GM19455 (cell line): ENCODE measurements around the gene BEND6.
A peak's percentile ranks its signal among the peaks of the same experiment; 100 is the strongest.

Source experiments
- ATAC-seq: cut with Tn5 transposase; IDR thresholded peaks from one replicate; pipeline ENCODE4 v1.9.1; 2021; ENCODE audit not compliant: unreplicated experiment

The BEND6 gene, protein sequence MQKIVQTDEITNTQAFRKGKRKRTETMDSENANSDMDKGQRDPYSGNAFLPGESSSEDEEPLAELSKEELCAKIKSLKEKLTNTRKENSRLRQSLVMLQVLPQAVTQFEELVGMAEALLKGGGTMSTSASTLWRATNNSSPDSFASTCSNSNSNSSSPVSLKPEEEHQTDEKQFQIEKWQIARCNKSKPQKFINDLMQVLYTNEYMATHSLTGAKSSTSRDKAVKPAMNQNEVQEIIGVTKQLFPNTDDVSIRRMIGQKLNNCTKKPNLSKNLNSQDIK

DNA sequence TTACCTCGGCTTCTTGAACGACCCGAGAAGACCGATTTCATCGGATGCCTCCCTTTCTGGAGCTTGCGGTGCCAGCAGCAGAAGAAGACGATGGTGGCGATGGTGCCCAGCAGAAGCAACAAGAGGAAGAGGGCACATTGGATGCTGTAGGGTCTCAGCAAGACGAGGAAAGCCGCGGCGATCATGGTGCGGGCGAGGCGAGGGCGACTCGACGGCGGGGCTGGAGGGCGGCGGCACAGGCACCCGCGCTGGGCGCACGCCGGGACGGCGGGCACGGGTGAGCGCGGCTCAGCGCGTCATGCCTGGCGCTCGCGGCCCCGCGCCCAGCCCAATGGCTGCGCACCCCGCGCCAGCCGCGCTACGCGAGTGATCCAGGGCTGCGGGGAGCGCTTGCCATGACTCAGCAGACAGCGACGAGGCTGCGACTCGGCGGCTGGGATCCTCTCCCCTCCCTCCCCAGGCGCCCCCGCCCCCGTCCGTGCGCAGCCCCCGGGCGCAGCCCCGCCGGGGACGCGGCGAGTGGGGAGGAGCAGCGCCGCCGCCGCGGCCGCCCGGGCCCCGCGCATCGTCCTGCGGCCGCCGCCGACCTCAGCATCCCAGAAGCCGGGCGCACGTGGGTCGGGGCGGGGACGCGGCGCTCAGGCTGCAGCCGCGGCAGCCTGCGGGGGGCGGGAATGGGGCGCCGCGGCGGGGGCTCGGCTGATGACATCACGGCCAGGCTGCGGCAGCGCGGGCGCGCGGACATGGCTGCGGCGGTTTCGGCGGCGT lies at the start of gene BEND6:
BEND6 (plus strand) TSS at position 705 of the 768 bp plus-strand sequence. CDS start 26,704 bp downstream, outside the sequence.
- ATAC-seq, result peak; percentile 54

DNA sequence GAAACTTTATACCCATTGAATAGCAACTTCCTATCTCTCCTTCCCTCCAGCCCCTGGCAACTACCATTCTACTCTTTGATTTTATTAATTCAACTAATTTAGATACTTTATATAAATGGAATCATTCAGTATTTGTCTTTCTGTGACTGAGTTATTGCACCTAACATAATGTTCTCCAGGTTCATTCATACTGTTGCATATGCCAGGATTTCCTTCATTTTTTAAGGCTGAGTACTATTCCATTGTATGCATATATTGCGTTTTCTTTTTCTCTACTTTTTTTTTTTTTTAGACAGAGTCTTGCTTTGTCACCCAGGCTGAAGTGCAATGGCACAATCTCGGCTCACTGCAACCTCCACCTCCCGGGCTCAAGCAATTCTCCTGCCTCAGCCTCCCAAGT lies 49.5 kb upstream of the BEND6 start:
- no peak for ATAC-seq

DNA sequence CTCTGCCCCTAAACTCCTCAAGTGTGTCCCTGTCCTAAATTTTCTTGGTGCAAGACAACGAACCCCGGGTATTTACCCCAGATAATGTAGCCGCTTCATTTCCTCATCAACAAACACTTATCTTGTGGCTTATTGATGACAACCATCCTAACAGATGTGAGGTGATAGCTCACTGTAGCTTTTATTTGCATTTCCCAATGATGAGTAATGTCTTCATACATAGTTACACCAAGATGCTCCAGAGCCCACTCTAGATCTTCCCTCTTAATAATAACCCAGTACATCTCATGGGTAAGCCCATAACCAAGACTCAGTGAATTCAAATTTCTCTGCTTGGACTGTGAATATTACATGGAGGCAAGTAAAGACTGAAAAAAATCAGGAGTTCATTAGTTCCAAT lies 48.2 kb upstream of the BEND6 start:
- ATAC-seq, result no peak

DNA sequence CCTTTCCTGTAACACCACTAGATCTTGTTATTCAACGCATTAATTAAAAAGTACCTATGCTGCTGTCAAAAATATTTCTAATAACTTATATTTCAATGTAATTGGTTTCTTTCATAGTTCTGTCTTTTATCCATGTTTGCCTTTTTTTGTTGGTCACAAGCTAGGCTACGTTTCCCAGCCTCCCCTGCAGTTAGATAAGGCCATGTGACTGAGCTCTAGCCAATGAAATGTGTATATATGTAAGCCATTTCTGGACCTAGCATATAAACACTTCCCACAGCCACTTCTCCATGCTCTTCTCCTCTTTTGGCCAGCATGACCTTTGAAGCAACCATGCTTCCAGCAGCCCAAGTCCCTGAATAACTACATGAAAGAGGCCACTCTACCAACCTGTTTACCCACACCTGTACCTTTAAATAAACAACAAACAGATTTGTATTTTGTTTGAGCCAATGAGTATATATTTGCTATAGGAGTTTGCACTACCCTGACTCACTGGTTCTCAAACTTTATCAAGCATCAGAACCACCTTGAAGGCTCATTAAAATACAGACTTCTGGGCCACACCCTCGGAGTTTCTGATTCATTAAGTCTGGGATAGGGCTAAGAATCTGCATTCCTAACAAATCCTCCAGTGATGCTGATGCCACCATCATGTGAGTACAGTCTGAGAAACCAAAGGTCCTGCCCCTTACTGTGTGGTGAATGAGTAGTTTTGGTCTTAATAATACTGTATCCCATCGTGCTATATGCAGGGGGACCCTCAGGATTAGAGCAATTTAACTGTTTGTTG lies 45.6 kb upstream of the BEND6 start:
- ATAC-seq, result no peak

DNA sequence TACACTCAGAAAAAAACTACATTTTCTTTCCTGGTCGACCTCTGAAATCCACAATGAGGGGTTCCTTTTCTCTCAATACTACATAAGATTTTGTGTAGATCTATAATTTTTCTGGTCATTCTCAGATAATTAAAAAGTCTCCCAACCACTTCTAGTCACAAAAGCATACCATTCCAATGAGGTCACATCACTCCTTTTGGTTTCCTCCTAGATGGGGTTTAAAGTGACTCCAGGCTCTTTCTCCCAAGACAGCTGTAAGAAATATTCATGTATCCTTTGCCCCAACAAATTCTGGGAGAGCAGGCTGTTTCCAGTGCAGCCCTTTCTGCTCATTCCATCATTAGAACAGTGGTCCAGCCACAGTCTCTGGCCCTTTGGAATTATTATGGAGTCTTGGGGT lies 43.1 kb upstream of the BEND6 start:
- ATAC-seq, result no peak

DNA sequence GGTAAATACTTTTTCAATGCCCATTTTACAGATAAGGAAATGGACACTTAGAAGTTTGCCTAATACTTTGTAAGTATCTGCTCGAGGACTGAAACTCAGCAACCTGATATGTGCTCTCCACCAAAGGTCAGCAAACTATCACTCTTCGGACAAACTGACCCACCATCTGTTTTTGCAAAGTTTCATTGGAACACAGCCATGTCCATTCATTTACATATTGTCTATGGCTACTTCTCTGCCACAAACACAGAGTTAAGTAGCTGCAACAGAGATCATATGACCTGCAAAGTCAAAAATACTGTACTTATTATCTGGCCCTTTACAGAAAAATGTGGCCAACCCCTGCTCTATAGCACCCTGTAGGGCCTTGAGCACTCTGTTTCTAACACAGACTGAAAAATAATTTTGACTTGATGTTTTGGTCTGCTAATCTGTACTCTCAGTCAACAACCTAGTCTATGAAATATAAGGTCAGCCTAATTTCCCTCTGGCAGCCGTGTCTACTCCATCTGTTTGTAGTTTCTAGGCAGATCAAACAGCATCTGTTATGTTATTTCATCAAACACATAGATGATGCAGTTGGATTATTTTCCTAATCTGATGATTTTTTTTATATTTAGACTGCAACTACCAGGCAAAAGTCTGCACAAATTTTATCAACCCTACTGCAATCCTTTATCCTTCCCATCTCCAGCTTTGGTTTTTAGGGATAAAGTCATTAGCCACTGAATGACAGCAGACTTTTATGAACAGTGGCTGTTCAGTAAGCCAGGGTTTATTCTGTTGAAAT lies 41.4 kb upstream of the BEND6 start:
- ATAC-seq, result no peak

DNA sequence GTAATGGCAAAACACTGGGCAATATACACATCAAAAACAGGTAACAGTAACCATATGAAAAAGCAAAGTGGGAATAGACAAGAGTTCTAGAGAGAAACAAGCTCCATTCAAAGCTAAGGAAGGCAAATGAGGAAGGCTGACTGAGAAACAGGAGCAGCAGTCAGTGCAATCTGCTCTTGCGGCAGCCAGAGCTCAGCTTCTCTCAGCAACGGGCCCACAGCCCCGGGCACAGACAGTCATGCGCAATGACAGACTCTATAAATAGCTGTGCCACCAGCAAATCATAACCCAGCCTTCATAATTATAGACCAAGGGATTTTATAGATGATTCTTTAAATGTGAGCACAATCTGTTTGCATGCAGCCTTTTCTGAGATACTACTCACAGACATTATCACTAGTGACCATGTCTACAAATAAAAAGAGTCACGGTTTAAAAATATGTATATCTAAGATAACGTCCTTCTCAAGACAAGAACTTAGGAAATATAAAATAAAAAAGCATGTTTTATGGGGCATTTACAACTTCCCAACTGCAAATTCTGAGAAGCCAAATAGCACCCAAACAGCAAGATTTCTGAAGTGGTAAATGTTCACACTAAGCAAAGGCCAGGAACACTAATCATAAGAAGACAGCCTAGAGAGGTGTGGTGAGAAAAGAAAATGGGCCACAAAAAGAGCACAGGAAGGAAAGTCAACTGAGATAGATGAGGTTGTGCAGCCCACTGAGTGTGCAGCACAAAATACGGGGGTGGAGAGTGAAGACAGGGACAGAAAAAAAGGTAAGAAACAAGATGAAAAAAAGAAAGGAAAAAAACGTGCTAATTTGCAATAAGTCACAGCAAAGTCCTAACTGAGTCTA lies 39.9 kb upstream of the BEND6 start:
- ATAC-seq, result no peak

DNA sequence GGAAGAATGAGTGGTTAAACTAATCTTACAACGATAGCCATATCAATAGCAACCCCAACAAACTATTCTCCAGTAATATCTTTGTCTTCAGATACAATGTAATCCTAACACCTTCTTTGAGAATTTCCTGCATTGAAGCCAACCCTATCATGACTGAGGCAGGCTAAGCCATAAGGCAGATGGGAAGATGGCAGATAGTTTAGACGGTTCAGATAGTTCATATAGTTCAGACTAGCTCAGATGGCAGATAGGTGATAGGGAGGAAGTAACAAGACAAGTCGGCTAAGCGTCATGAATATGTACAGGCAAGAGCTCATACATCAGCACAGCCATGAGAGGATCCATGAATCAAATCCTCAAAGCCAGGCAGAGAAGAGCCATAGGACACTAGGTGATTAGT lies 39.1 kb upstream of the BEND6 start:
- no peak for ATAC-seq

DNA sequence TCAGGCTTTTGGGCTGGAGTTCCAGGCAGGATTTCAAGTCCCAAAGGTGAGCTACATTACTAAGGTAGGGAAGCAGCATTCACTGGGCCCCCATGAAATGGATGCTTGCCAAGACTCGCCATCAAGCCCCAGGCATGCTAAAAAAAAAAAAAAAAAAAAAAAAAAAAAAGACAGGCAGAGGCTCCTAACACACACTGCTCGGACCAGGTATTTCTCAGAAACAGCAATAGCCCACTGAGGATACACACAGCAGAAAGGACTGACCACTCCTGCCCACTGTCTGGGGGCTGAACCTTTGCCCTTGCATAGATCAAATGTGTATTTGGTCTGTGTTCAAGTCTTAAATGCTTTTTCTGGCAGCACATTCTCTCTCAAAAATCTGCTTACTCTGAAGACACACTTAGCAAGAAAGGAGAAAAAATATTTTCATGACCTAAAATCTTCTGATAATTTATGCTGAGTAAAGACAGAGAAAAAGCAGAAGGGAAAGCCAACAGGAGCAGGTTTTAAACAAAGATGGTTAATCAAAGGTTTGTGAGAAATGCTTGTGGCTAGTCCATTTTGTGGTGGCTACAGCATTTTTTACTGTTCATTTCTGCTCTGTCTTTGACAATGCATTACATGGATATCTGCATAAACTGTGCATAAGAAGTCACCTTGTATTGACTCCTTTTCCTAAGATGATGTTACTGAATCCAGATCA lies 37.9 kb upstream of the BEND6 start:
- ATAC-seq, result no peak

DNA sequence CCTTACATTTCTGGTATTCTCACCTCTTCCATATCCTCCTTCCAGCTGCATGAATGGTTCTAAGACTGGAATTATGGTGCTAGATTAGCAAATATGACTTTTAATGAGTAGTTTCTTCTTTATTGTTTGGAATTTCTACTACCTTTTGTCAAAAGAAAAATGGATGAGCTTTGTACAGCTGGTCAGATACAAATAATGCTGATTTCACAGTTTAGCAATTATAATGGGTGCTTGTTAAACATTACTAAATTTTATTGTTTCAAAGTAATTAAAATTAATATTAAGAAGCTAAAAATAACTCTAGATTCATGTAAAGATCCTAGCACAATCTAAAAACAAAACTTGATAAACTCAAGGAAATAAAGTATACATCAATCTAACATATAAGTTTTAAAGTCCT lies 32.3 kb upstream of the BEND6 start:
- no peak for ATAC-seq

DNA sequence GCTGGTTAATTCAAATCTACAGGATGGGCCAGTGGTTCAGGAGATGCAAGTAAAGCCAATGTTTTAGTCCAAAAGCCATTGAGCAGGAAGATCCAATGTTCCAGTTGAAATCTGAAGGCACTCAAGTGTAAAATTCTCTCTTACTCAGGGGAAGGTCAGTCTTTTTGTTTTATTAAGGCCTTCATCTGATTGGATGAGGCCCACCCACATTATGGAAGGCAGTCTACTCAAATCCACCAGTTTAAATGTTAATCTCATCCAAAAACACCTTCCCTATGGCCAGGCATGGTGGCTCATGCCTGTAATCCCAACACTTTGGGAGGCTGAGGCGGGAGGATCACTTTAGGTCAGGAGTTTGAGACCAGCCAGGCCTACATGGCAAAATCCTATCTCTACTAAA lies 31.3 kb upstream of the BEND6 start:
- no peak for ATAC-seq

DNA sequence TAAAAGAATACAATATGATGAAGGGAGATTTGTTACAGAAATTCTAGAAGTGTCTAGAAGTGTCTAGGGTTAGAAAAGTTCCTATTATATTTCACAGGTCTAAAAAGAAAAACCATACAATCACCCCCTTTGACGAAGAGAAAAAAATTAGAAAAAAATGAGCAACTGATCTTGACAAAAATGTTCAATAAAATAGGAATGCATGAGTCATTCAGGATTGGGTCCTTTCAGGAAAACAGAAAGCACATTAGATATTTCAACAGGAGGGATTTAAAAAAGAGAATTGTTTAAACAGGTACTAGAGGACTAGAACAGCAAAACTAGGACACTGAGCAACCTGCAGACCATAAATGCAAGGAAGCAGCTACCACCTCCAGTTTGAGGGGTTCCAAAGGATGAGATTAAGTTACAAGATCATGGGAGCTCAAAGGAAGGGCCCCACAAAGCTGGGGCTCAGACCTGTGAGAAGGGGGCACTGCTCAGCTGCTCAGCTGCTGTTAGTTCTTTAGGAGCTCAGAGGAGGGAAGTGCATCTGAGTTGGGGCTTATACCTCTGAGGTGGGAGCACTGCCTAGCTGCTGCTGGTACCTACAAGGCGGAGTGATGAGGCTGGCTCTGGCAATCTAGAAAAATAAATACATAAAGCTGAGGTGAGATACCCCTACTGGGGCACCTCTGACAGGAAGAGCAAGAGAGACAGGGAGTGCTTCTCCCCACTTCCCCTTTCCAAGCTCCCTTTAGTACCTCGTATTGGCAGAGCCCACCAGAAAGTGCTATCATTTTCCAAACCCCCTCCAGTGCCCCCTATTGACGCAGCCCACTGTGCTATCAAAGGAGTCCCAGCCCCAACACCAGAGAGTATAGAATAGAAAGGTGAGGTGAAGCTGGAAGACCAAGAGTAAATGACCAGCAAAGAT lies 27.1 kb upstream of the BEND6 start:
- ATAC-seq, result no peak

DNA sequence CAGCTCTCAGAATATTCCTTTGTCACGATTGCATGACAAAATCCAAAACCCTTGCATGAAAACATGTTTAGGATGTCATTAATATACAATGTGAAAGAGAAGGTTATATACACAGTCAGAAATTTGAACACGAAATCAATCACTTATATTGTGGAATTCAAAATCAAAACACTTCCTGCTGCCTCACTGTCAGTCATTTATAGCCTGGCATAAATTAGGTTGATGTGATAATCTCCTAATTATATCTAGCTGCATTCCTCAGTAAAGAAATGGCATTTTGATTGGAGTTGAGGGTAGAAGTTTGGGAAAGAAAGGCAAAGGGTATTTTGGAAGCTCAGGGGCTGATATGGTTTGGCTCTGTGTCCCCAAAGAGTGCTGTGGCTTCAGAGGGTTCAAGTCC lies 24.1 kb upstream of the BEND6 start:
- no peak for ATAC-seq

DNA sequence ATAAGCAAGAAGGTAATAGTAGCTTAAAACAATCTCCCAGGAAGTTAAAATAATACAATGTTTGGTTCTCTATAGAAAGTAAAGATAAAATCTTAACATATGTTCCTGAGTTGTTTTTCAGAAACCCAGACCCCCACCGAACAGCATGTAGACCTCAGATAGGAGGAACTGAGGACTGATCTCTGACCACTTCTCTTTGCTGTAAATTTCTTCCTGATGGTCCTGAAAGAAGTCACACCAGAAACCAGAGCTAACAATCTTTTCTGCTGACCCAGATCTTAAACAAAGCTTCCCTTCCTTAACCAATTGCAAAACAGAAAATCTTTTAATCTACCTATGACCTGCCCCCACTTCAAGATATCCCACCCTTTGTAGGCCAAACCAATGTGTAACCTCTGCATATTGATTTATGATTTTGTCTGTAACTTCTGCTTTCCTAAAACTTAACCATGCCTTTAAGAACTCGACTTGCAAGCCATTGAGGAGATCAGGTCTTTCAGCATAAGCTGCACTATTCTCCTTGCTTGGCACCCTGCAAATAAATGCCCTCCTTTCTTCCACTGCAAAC lies 21.9 kb upstream of the BEND6 start:
- ATAC-seq, result no peak

DNA sequence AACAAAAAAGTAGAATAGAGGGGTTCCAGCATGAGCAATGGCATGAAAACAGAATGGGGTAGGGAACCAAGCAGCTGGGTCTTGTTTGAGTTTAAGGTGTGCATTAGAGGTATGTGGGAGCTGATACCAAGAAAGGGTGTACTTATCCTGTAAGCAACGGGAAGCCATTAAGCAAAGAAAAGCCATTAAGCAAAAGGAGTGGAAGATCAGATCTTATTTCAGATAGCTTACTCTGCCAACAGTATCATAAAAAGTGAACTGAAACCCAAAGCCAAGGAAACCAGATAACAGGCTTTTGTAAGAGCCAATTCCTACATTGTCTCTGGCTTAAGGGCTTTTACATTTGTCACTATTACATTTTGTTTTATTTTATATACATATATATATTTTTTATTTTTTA lies 21.3 kb upstream of the BEND6 start:
- no peak for ATAC-seq

DNA sequence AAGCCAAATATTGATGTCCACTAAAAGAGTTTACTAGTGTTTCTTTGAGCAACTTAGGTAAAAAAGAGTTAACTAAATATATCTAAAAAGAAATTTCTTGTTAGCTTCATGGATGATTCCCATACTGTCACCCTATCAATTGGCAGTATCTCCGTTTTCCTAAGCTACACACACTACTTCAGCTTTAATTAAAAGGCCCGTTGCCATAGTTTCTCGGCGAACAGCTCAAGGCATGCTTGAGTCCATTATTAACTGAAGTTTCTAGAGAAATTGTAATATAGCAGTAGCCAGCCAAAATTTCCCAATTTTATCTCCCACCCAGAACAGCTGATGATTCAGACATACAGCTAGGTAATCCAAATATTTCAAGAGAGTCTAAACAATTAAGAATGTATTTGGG lies 20.0 kb upstream of the BEND6 start:
- no peak for ATAC-seq

DNA sequence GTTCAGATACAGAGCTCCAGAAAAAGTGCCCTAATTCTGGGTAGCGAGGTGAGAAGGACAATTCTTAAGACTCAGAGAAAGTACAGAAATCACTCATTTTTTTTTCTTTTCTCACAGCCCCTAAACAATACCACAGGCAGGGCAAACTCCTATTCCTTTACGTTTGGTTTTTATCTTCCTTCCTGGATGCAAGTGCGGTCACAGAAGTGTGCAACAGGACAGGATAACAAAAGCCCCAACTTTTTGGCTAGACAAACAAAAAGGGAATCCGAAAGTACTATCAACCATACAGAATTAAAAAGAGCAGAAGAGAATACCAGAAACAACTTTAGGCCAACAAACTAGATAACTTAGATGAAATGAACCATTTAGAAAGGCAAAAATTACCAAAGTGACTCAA lies 18.4 kb upstream of the BEND6 start:
- no peak for ATAC-seq

DNA sequence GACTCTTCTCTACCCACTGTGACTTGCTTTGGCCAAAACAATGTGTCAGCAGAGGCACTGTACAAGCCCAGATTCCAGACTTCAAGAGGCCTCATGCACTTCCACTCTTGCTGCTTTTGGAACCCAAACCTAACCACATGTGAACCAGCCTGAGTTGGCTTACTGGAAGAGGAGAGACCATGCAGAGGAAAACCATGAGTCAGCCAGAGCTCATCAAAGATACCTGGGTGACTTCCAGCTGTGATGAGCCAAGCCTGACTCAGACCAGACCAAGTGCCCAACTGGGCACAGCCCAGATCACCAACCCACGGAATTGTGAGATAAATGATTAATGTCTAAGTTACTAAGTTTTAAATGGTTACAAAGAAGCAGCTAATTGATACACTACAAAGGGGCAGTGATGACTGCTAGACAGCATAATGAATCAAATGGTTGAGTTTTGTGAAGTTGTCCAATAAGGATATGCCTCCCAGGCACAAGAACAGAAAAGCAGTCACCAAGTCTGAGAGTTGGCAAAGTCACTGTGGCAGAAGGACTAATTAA lies 16.2 kb upstream of the BEND6 start:
- no peak for ATAC-seq
